Activated CD8-positive, alpha-beta memory T cell treated with anti-CD3 and anti-CD28 coated beads, Interleukin-2, amount 10 ng/mL, durations not matched to agents 7 days and 5 days (primary cell): Measurements from ENCODE around the gene ARHGEF3. TPM values are rescaled to one million over a fixed set of nuclear protein-coding genes. Genes with fewer than 3 reads are reported as not detected.
A peak's percentile ranks its signal among the peaks of the same experiment; 100 is the strongest.
"Not testable (repeated sequence)": the region's sequence is repeated elsewhere in the genome, so short reads cannot be mapped to it uniquely, and the experiment has no call there.

ENCODE experiments used
- ATAC-seq: fragments of 150-1000 bp; cut with Tn5 transposase; one replicate; pipeline ENCODE4 v1.10.0; 2021; ENCODE audit warnings: moderate library complexity
- CTCF ChIA-PET: fragments of 350-600 bp; sonication (Branson Sonifier 250); formaldehyde crosslinking; loops from one replicate; lab custom pipeline; 2021; ENCODE audit warnings: antibody characterized with exemption; lab: Charles Lee
- DNase-seq: peaks from one replicate; pipeline ENCODE4 v3.0.0-alpha.2; 2020
- H3K27ac Mint-ChIP-seq: one replicate; pipeline ENCODE4 v1.8.0; 2021; ENCODE audit warnings: mild to moderate bottlenecking, mixed read lengths
- H3K27me3 Mint-ChIP-seq: one replicate; pipeline ENCODE4 v1.8.0; 2021; ENCODE audit warnings: mixed read lengths
- H3K36me3 Mint-ChIP-seq: one replicate; pipeline ENCODE4 v1.8.0; 2021; ENCODE audit warnings: mild to moderate bottlenecking, mixed read lengths
- H3K4me1 Mint-ChIP-seq: one replicate; pipeline ENCODE4 v1.8.0; 2021; ENCODE audit warnings: mixed read lengths
- H3K4me3 Mint-ChIP-seq: one replicate; pipeline ENCODE4 v1.8.0; 2021; ENCODE audit warnings: mild to moderate bottlenecking, moderate library complexity, mixed read lengths
- H3K9me3 Mint-ChIP-seq: one replicate; pipeline ENCODE4 v1.8.0; 2022; ENCODE audit warnings: low read depth, mixed read lengths
- total RNA-seq, 2 experiments: library from RNA; stranded (reverse); gene quantifications; one replicate each; pipeline ENCODE4 v1.2.3, GENCODE V29; 2021

Gene ARHGEF3
- total RNA-seq, 2 experiments from 2014 or later: 94.0 to 96.4 TPM

DNA sequence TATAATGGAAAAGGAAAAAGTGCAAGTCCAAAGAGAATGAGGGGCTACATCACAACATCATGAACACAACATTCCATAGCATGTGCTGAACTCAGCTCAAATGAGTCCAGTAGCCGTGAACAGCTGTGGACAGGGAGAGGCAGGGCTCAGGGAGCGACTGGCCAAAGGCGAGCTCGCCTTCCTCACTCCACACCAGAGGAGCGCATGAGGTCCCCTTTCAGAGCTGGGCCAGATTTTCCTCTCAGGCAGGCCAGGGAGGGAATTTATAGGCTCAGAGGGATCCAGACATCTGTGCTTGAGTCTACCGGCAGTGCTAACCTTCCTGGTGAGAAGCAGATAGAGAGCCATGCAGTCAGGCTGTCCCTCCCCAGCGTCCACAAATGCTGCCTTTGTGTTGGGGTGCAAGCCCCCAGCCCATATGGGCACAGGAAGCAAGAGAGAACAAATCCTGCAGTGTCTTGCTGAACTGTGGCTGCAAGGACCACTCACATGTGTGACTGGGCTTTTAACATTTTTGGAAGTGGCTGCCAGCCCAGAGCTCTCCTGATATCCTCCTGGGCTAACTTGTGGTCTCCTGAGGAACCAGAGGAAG, 32.5 kb downstream of the ARHGEF3 start:
- H3K27ac Mint-ChIP-seq: no peak overlapping the region
- no peaks in the 10 kb centered on the region for H3K9me3 Mint-ChIP-seq
- no peaks in the 10 kb centered on the region for H3K27me3 Mint-ChIP-seq
- DNase-seq (no peak), ATAC-seq (no peak)
- peaks cover 44% of the 10 kb centered on the region for H3K4me1 Mint-ChIP-seq
- no peak overlapping the region for H3K4me3 Mint-ChIP-seq
- CTCF ChIA-PET: interaction anchor here (1.5 kb wide), 1 partner anchor 29 kb away, joined by 3 read pairs; no protein-coding TSS in a partner anchor
- H3K36me3 Mint-ChIP-seq: peaks cover 66% of the 10 kb centered on the region

DNA sequence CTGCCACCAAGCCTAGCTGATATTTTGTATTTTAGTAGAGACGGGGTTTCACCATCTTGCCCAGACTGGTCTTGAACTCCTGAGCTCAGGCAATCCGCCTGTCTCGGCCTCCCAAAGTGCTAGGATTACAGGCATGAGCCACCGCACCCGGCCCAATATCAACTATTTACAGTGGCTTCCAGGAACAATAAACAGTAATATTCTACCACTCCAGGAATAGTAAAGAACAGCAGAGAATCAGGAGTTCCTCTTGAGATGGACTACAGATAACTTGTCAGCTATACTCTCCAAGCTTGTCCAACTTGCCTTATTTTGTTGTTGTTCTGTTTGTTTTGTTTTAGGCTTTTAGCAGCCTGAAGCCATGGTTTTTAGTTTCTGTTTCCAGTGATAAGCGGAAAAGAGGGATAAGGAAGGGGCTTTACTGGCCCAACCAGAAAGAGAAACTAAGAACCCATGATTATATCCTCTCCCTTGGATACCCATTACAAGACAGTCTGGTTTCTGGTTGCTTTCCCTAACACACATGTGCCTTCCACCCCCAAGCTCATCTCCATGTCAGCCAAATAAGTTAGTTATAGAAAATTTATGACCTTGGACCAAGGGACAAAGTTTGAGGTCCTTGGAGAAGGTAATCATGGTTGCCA, 36.7 kb downstream of the ARHGEF3 start:
- H3K4me1 Mint-ChIP-seq: peaks cover 51% of the 10 kb centered on the region
- CTCF ChIA-PET: interaction anchor here (0.7 to 1.3 kb wide), 5 partner anchors 18 to 224 kb away, joined by 3 to 4 read pairs (median 4); no protein-coding TSS in a partner anchor
- H3K36me3 Mint-ChIP-seq: peaks cover 73% of the 10 kb centered on the region
- H3K9me3 Mint-ChIP-seq: no peaks in the 10 kb centered on the region
- no peak for ATAC-seq
- no peak overlapping the region for H3K27ac Mint-ChIP-seq
- H3K4me3 Mint-ChIP-seq: no peak overlapping the region
- DNase-seq: no peak
- no peaks in the 10 kb centered on the region for H3K27me3 Mint-ChIP-seq

DNA sequence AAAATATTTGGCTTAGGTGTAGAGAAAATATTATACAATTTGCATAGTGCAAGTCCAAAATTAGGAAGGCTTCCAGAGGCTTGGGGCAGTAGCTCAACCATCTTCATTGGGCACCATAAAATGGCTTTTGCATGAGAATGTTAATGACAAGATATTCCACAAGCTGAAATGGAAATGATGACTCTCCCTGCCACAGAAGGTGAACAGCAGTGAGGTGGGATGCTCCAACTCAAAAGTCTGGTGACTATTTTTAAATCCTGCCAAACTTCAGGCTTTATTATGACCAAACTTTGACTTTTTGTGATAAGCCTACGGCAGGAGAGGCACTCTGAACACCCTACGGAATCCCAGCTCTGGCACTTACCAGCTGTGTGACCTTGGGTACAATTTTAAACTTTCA, 37.6 kb downstream of the ARHGEF3 start:
- H3K36me3 Mint-ChIP-seq: peaks cover 72% of the 10 kb centered on the region
- H3K9me3 Mint-ChIP-seq: no peaks in the 10 kb centered on the region
- no peak overlapping the region for H3K27ac Mint-ChIP-seq
- H3K4me1 Mint-ChIP-seq: peaks cover 58% of the 10 kb centered on the region
- CTCF ChIA-PET: interaction anchor here (1.0 to 1.3 kb wide), 2 partner anchors 35 to 62 kb away, joined by 3 to 4 read pairs; no protein-coding TSS in a partner anchor
- no peaks in the 10 kb centered on the region for H3K27me3 Mint-ChIP-seq
- DNase-seq (no peak), ATAC-seq (no peak)
- H3K4me3 Mint-ChIP-seq: no peak overlapping the region

DNA sequence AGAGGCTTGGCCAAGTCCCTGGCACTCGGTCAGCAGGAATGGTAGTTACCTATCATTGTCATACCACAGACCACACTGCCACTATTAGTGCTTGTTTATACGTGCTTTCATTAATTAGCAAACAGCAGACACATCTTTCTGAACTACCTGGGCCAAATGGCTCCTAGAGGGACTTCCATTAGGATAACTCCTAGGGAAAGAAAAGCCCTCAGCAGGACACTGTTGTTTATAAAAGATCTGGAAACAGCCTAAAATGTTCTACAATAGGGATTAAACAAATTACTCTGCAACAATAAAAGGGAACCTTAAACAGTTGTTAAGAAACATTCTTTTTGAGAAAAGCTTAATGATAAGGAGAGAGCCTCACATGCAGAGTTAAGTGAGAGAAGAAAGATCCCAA, 38.5 kb downstream of the ARHGEF3 start:
- Mint-ChIP-seq H3K4me3 (no peak overlapping the region), H3K27me3 (no peaks in the 10 kb centered on the region), H3K27ac (no peak overlapping the region), H3K4me1 (peaks cover 62% of the 10 kb centered on the region), H3K9me3 (no peaks in the 10 kb centered on the region), H3K36me3 (peaks cover 69% of the 10 kb centered on the region)
- DNase-seq (no peak), ATAC-seq (no peak)
- CTCF ChIA-PET: interaction anchor here (1.2 kb wide), 1 partner anchor 18 kb away, joined by 3 read pairs; no protein-coding TSS in a partner anchor

DNA sequence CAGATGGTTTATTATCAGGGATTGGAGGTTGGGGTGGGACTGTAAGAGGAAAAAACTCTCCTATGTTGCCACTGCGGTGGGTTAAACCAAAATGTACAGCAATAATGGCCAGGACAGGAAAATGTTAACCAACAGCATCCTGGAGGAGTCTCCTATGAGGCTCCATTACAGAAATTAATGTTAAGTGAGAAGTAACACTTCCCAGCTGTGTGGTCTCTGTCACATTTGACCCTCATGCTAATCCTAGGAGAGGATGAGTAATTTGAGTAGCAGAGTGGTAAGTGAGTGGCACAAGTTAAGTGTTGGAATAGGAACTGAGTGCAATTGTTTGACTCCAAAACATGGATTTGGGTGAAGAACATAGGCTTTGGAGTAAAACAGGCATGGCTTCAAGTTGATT, 39.0 kb downstream of the ARHGEF3 start:
- Mint-ChIP-seq H3K4me1 (peaks cover 62% of the 10 kb centered on the region), H3K27ac (no peak overlapping the region), H3K4me3 (no peak overlapping the region), H3K36me3 (peaks cover 69% of the 10 kb centered on the region), H3K27me3 (no peaks in the 10 kb centered on the region), H3K9me3 (no peaks in the 10 kb centered on the region)
- CTCF ChIA-PET: interaction anchor here (1.2 kb wide), 1 partner anchor 19 kb away, joined by 3 read pairs; no protein-coding TSS in a partner anchor
- no peak for ATAC-seq
- DNase-seq: no peak

DNA sequence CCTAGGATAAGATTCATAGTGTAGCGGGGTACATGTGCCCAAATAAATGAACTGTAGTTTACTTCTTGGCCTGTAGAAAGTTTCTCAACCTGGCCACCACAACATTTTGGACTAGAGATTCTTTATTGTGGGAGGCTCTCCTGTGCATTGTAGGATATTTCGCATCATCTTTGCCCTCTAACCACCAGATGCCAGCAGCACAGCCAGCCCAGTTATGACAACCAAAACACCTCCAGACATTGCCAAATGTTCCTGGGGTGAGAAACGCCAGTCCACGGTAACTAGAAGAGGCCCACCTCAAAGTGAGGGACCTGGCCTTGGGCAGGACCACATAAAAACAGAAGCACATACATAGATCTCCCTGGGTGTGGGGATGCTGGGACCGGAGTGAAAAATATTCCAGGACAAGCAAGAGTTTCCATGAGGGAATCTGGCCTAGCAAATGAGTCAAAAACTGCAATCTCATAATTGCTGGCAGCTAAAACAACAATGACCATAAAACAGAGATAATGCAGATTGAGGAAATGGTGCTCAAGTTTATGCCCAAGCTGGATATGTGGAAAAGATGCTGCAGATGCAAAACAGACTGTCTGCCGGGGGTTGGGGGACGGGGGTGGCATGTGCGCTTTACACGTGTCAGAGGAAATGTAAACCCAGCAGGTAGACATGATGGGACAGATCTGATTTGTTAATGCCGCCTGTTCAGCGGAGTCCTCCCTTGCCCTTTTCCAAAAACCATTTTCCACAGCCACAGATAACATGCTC, 39.7 kb downstream of the ARHGEF3 start:
- H3K9me3 Mint-ChIP-seq: no peaks in the 10 kb centered on the region
- no peak overlapping the region for H3K4me3 Mint-ChIP-seq
- peaks cover 65% of the 10 kb centered on the region for H3K4me1 Mint-ChIP-seq
- peaks cover 71% of the 10 kb centered on the region for H3K36me3 Mint-ChIP-seq
- CTCF ChIA-PET: interaction anchor here (1.2 to 2.1 kb wide), 2 partner anchors 19 to 38 kb away, joined by 3 to 8 read pairs; no protein-coding TSS in a partner anchor
- no peaks in the 10 kb centered on the region for H3K27me3 Mint-ChIP-seq
- no peak for DNase-seq
- no peak overlapping the region for H3K27ac Mint-ChIP-seq
- ATAC-seq: no peak

DNA sequence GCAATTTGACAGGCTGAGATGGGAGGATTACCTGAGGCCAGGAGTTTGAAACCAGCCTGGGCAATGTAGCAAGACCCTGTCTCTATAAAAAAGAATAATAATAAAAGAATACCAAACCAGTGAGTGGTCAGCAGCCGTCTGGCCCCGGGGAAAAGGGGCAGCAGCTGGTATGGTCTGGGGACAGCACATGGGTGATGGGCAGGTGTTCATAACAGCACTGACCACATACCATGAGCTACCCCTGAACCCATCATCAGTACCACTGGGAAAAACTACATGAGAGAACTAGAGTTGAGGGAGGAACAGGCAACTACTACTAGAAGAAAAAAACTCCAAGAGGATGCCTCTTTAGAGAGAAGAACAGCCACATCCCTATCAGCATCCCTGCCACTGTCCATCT, 40.7 kb downstream of the ARHGEF3 start:
- Mint-ChIP-seq H3K27ac (no peak overlapping the region), H3K4me3 (no peak overlapping the region), H3K36me3 (peaks cover 72% of the 10 kb centered on the region), H3K4me1 (peaks cover 66% of the 10 kb centered on the region), H3K9me3 (no peaks in the 10 kb centered on the region), H3K27me3 (no peaks in the 10 kb centered on the region)
- DNase-seq (no peak), ATAC-seq (no peak)
- CTCF ChIA-PET: interaction anchor here (1.2 to 2.1 kb wide), 2 partner anchors 39 to 40 kb away, joined by 3 to 8 read pairs; partner anchors contain the start of gene ARHGEF3

DNA sequence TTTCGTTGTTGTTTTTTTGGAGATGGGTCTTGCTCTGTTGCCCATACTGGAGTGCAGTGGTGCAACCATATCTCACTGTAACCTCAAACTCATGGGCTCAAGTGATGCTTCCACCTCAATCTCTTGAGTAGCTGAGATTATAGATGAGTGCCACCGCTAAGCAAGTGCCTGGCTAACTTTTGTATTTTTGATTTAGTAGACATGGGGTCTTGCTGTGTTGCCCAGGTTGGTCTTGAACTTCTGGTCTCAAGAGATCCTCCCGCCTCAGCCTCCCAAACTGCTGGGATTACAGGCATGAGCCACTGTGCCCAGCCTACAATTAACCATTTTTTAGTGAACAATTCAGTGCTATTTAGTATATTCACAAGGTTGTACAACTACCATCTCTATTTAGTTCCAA, 42.2 kb downstream of the ARHGEF3 start:
- Mint-ChIP-seq H3K4me1 (peaks cover 74% of the 10 kb centered on the region), H3K27me3 (no peaks in the 10 kb centered on the region)

DNA sequence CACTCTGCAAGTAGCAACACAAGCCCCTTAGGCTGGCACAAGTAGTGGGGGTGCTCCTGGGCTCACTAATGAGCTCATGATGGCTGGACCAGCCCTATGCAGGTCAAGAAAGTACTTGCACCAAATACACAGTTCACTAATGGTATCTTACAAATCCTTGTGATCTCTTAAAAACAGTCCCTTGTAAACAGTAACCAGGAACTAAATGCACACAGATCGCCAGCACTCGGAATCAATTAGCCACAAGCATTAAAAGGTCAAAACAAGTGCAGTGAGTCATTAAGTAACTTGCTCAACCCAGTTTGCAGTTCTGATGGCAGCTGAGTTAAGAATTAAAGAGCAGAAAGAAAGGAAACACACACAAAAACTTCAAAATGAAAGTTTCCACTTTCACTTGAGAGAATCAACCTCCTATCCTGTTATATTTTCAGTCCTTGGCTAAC, 43.2 kb downstream of the ARHGEF3 start:
- ATAC-seq (peak; percentile 79), DNase-seq (peak; percentile 62)
- H3K27me3 Mint-ChIP-seq: no peaks in the 10 kb centered on the region
- H3K9me3 Mint-ChIP-seq: no peaks in the 10 kb centered on the region
- H3K27ac Mint-ChIP-seq: peak overlapping the region; percentile 76
- H3K4me1 Mint-ChIP-seq: peaks cover 76% of the 10 kb centered on the region
- CTCF ChIA-PET: interaction anchor here (0.6 to 2.3 kb wide), 11 partner anchors 10 to 231 kb away, joined by 3 to 25 read pairs (median 4); no protein-coding TSS in a partner anchor
- H3K4me3 Mint-ChIP-seq: peak overlapping the region; percentile 18
- peaks cover 77% of the 10 kb centered on the region for H3K36me3 Mint-ChIP-seq

More for the DNA sequence above, 42.2 kb downstream of the ARHGEF3 start:
- no peaks in the 10 kb centered on the region for H3K9me3 Mint-ChIP-seq
- H3K27ac Mint-ChIP-seq: no peak overlapping the region
- DNase-seq (no peak), ATAC-seq (no peak)
- peak overlapping the region; percentile 16 for H3K4me3 Mint-ChIP-seq
- peaks cover 76% of the 10 kb centered on the region for H3K36me3 Mint-ChIP-seq
- CTCF ChIA-PET: interaction anchor here (1.4 to 2.3 kb wide), 4 partner anchors 34 to 228 kb away, joined by 4 to 25 read pairs (median 8); no protein-coding TSS in a partner anchor

DNA sequence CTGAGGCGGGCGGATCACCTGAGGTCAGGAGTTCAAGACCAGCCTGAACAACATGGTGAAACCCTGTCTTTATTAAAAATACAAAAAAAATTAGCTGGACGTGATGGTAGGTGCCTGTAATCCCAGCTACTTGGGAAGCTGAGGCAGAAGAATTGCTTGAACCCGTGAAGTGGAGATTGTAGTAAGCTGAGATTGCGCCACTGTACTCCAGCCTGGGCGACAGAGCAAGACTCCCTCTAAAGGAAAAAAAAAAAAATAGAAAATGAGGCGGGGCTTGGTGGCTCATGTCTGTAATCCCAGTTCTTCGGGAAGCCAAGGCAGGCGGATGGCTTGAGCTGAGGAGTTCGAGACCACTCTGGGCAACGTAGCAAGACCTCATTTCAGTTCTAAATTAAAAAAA, 43.7 kb downstream of the ARHGEF3 start:
- not testable (repeated sequence) for H3K9me3 Mint-ChIP-seq, H3K27me3 Mint-ChIP-seq, ATAC-seq, H3K27ac Mint-ChIP-seq, DNase-seq, H3K4me3 Mint-ChIP-seq
- Mint-ChIP-seq H3K36me3 (peaks cover 78% of the 10 kb centered on the region), H3K4me1 (peaks cover 78% of the 10 kb centered on the region)
- CTCF ChIA-PET: interaction anchor here (0.6 to 2.3 kb wide), 11 partner anchors 10 to 232 kb away, joined by 3 to 25 read pairs (median 4); no protein-coding TSS in a partner anchor

DNA sequence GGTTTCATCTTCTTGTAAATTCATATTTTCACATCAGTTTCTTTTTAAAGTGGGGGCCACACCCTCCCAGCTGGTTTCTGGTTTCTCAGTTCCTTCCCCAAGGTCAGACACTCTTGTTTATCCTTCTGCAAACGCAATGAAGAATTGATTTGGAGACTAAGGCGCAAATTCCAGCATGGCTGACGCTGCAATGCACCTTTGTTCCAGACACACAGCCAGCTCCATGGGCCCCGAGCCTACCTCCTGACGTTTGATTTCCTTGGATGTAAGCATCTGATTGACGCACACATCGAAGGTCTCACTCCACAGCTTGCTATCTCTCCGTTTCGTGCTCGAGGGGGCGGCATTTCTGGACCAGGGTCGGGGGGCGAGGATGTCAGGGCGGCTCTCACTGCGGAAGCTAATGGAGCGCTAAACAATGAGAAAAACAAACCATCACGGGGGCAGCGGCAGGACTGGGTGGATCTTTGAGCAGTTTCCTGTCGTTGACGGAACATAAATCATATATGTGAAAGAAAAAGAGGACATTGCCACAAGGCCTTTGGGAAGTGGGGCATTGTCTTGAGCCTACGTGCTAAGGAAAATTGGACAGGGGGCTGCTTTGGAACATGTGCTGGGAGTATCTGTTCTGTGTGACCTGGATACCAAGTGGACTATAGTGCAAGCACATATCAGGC, 46.9 kb downstream of the ARHGEF3 start:
- DNase-seq (peak; percentile 64), ATAC-seq (peak; percentile 25)
- H3K27ac Mint-ChIP-seq: peak overlapping the region; percentile 90
- H3K4me1 Mint-ChIP-seq: peaks cover 73% of the 10 kb centered on the region
- no peaks in the 10 kb centered on the region for H3K27me3 Mint-ChIP-seq
- peaks cover 3% of the 10 kb centered on the region for H3K9me3 Mint-ChIP-seq
- peaks cover 76% of the 10 kb centered on the region for H3K36me3 Mint-ChIP-seq
- peak overlapping the region; percentile 84 for H3K4me3 Mint-ChIP-seq
- CTCF ChIA-PET: interaction anchor here (0.8 to 3.4 kb wide), 12 partner anchors 9 to 234 kb away, joined by 3 to 22 read pairs (median 4); partner anchors contain the start of gene ARHGEF3

DNA sequence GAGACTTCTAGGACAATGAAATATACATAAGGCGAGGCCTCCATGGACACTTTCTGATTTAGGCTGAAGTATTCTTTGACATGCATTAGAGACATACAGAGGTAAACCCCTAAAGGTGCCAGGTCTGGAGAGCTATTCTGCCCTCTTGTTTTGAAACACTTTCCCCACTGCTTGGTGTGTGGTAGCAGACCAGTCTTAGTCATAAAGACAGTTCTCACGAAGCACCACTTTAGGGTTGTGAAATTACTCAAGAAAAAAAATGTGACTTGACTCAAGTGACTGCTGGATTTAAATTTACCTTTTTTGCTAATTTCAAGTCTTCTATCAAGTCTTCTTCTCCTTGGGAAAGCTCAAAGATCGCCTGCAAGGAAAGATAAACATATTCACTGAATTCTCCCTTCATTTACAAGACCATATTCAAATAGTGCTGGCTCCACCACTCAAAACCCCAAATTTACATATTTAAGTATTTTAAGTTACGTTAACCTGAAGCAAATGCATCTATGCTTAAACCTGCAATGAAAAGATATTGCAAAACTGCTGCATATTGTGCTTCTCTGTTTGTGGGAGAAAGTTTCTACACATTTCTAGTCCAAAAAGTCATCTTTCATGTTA, 48.4 kb downstream of the ARHGEF3 start:
- DNase-seq (peak; percentile 84), ATAC-seq (peak; percentile 92)
- Mint-ChIP-seq H3K27me3 (no peaks in the 10 kb centered on the region), H3K9me3 (peaks cover 6% of the 10 kb centered on the region), H3K4me3 (peak overlapping the region; percentile 84), H3K4me1 (peaks cover 61% of the 10 kb centered on the region), H3K27ac (peak overlapping the region; percentile 83), H3K36me3 (peaks cover 81% of the 10 kb centered on the region)
- CTCF ChIA-PET: interaction anchor here (1.1 to 4.6 kb wide), 6 partner anchors 25 to 234 kb away, joined by 3 to 36 read pairs (median 4); partner anchors contain the start of gene ARHGEF3
